GM13976 (cell line): ENCODE data around the gene AGAP1.

ENCODE experiments used
- DNase-seq: peaks from one replicate; pipeline ENCODE4 v3.0.0; 2012; ENCODE audit warnings: low spot score
- in situ Hi-C: fragments of 300-500 bp; cut with MboI; formaldehyde crosslinking; loops from one replicate; pipeline ENCODE4 v1.12.0; 2022; ENCODE audit warnings: low sequenced_read_pairs, mixed read lengths, inconsistent platforms; ENCODE audit not compliant: unreplicated experiment
- TF ChIP-seq, protein P1 (sequence below): IDR thresholded peaks from 2 replicates; pipeline ENCODE4 v1.5.1; 2012; ENCODE audit warnings: borderline replicate concordance, mild to moderate bottlenecking; ENCODE audit not compliant: insufficient read depth; ENCODE audit errors: extremely low read depth, missing control alignments, control extremely low read depth

The AGAP1 gene

DNA sequence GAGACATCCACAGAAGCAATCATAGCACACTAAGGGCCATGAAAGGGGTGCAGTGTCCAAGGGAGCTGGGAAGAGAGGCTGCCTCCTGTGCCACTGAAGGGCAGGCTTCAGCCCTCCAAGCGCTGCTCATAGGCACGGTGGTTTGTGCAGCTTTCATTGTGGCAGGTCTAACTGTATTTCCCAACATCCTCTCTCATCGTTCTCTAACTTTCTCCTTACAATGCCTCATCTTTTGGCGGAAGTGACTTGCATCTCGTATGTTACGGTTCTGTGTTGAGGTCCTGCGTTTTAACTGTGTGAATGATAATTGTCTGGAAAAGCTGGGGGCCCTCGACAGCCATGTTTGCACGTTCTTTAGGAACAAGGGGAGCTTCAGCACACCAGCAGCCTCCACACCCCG, 460.4 kb downstream of the AGAP1 start:
- TF ChIP-seq, protein P1, sequence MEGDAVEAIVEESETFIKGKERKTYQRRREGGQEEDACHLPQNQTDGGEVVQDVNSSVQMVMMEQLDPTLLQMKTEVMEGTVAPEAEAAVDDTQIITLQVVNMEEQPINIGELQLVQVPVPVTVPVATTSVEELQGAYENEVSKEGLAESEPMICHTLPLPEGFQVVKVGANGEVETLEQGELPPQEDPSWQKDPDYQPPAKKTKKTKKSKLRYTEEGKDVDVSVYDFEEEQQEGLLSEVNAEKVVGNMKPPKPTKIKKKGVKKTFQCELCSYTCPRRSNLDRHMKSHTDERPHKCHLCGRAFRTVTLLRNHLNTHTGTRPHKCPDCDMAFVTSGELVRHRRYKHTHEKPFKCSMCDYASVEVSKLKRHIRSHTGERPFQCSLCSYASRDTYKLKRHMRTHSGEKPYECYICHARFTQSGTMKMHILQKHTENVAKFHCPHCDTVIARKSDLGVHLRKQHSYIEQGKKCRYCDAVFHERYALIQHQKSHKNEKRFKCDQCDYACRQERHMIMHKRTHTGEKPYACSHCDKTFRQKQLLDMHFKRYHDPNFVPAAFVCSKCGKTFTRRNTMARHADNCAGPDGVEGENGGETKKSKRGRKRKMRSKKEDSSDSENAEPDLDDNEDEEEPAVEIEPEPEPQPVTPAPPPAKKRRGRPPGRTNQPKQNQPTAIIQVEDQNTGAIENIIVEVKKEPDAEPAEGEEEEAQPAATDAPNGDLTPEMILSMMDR = no peak
- DNase-seq = no peak
- in situ Hi-C loops = no loop called here

DNA sequence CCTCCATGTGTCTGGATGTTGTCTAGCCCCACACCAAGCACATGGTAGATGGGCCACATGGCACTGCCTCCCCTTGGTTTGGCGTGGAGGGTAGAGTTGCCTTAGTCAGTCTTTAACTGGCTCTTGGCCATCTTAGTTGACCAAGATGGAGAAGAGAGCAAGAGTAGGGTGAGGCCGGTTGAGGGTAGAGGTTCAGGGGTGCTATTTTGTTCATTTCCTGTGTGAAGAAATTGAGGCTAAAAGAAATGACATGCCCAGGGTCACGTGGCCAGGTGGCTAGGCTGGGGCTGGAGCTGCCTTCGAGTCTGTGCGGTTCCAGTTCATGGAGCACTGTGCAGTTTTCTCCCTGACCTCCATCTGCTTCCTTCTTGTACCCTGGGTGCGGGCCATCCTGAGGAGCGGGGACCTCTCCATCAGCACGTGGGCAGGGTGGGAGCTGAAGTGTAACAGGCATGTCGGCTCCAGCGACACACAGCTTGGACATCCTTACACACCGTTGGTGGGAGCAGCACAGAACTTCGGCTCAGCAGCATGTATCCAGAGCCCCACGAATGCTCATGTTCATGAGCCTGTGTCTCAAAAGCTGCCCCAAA, 461.1 kb downstream of the AGAP1 start:
- DNase-seq = no peak
- TF ChIP-seq, protein P1 = no peak
- in situ Hi-C loops = no loop called here

DNA sequence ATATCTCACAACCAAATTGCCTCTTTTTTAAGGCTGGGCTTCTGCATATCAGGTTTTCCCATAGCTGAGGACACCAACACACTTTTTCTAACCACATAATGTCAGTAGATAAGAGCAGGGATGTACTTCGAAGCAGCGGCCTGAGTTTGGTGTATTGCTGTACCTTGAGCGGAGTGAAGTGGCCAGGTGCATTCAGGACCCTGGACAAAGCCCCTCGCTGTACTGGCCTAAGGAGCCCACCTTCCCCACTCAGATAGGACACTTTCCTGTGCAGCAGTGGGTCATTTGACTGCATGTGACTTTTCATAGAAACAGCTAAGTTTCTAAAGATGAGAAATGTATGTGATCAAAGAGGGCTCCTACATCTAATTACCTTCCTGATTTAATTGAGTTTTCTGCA, 461.8 kb downstream of the AGAP1 start:
- in situ Hi-C loops = no loop called here
- TF ChIP-seq, protein P1 = no peak
- no peak for DNase-seq

DNA sequence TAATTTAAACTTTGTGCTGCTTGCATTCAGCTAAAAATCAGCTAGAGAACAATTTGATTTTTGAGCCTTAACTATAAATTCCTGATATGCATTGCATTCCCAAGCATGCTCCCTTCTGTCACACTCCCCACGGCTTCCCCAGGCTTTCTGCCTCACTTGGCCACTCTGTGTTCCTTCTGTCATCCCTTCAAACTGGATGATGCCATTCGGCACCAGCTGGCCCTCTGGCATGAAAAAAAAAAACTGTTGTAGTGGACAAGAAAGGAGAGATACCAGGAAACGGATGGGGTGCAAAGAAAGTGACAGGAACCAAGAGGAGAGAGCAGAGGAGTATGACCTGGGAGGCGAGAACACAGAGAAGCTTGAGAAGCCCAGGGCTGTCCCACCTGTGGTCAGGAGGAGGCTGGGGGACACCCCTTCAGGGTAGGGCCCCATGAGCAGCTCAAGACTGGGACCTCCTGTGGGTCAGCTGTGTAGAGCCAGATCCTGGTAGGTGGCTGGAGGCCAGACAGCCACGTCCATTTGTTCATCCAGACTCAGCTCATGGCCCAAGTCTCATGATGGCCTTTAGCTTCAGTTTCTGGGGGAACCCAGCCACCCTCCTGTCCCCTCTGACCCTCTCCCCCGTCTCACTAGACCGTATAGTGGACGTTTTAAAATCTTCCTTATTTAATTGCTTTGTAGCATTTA, 462.6 kb downstream of the AGAP1 start:
- TF ChIP-seq, protein P1 = no peak
- in situ Hi-C loops = no loop called here

DNA sequence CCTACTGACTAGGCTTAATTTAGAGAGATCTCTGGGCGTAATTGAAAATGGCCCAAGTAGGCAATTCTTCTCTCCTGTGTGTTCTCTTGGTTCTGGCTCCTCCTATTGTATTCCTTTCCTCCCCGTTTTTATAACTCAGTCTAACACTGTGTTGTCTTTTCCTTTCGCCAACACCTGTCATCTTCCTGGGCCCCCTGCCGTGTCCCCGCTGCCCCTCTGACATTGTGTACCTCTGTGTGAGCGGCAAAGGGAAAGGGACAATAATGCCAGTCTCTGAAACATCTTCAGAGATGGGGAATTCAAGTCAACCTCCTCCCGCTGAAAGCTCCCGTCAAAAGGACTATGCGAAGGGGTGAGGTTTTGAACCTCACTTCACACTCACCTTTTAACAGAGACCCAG, 463.4 kb downstream of the AGAP1 start:
- in situ Hi-C loops = no loop called here
- no peak for DNase-seq
- TF ChIP-seq, protein P1 = no peak

More for the DNA sequence above, 462.6 kb downstream of the AGAP1 start:
- no peak for DNase-seq

DNA sequence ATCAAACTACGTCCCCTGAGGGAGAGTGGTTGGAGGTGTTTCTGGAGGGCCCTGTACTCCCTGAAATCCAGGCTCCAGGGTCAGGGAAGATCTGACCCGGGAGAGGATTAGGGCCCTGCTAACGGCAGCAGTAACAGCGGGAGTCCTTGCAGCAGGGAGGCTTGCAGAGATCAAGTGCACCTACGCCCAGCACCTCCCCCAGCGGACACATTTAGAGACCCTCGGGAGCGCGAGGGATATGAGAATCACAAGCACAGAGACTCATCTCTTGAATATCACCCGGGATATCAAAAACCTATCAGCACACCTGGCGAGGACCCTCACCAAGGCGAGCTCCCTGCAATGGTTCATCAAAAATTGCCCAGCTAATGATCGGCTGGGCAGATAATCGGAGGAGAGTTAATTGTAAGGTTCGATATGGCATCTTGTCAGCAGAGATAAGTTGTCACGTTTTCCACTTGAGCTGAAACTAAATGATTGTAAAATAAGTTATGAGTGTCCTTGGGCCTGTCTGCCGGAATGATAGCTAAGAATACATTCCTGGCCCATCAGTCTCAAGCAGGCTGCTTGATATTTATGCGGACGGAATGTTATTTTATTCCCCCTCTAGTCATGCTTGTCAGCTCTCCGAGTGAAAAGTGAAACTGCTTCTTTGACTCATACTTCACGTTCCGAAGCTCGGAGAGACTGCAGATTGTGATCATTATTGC, 464.5 kb downstream of the AGAP1 start:
- in situ Hi-C loops = no loop called here
- TF ChIP-seq, protein P1 = no peak

More for the DNA sequence above, 464.5 kb downstream of the AGAP1 start:
- DNase-seq = no peak
